Stimulated activated CD4-positive, alpha-beta T cell treated with anti-CD3 and anti-CD28 coated beads, Interleukin-15, amount 100 ng/mL, for 48 hours (primary cell): Measurements from ENCODE around the gene STC2.
A peak's percentile ranks its signal among the peaks of the same experiment; 100 is the strongest.

Experiments used
- DNase-seq, 2 donors: peaks; one replicate each; pipeline ENCODE4 v3.0.0-alpha.2; 2020; ENCODE audit warnings: low read depth in 2 of 2

STC2 gene

GRCh38 chr5:173329491-173330337, 1.5 kb upstream of the STC2 start:
- DNase-seq: peak; percentile 53 to 73

GRCh38 chr5:173328844-173329490, 753 bp upstream of the STC2 start:
- DNase-seq: peak in 1 of 2 donors; percentile 27

GRCh38 chr5:173327084-173327947, 898 bp downstream of the STC2 start:
- DNase-seq: no peak

- no peak for DNase-seq
Observed at GRCh38 chr5:173326501-173326960, 1.7 kb downstream of the STC2 start.

- DNase-seq: no peak
Observed at GRCh38 chr5:173325091-173325698, 3.0 kb downstream of the STC2 start.

GRCh38 chr5:173324115-173325001, 3.9 kb downstream of the STC2 start:
- no peak for DNase-seq

- no peak for DNase-seq
Observed at GRCh38 chr5:173323799-173324114, 4.5 kb downstream of the STC2 start.

GRCh38 chr5:173323106-173323798, 5.0 kb downstream of the STC2 start:
- no peak for DNase-seq

GRCh38 chr5:173321886-173322285, 6.3 kb downstream of the STC2 start:
- no peak for DNase-seq

GRCh38 chr5:173320259-173320658, 8.0 kb downstream of the STC2 start:
- DNase-seq: no peak

GRCh38 chr5:173319646-173320045, 8.6 kb downstream of the STC2 start:
- no peak for DNase-seq

GRCh38 chr5:173318881-173319620, 9.2 kb downstream of the STC2 start:
- no peak for DNase-seq

GRCh38 chr5:173318330-173318729, 9.9 kb downstream of the STC2 start:
- no peak for DNase-seq

- no peak for DNase-seq
Observed at GRCh38 chr5:173317852-173318251, 10.4 kb downstream of the STC2 start.

GRCh38 chr5:173317091-173317730, 11.0 kb downstream of the STC2 start:
- DNase-seq: no peak

- DNase-seq: no peak
Observed at GRCh38 chr5:173316339-173317020, 11.7 kb downstream of the STC2 start.

- DNase-seq: no peak
Observed at GRCh38 chr5:173315495-173316338, 12.5 kb downstream of the STC2 start.
